Transverse colon (tissue), 4 donors: ENCODE results near the gene PSMB11. TPM values are rescaled to one million over a fixed set of nuclear protein-coding genes. Genes with fewer than 3 reads are reported as not detected.

ENCODE experiments used
- DNase-seq: peaks from one replicate; pipeline ENCODE4 v3.0.0-alpha.2; 2019
- H3K27ac ChIP-seq, 4 donors: fragments of 200-600 bp; sonication (generic); 2 replicates each; pipeline ENCODE4 v1.5.1; 2016 to 2018; ENCODE audit warnings: inconsistent platforms in 4 of 4
- H3K27me3 ChIP-seq: fragments of 200-600 bp; sonication (generic); 2 replicates; pipeline ENCODE4 v1.5.1; 2017; ENCODE audit warnings: inconsistent platforms
- H3K36me3 ChIP-seq, 4 donors: fragments of 200-600 bp; sonication (generic); 2 replicates each; pipeline ENCODE4 v1.5.1; 2017 to 2019; ENCODE audit warnings: inconsistent platforms in 4 of 4
- H3K4me1 ChIP-seq, 4 donors: fragments of 200-600 bp; sonication (generic); 2 replicates each; pipeline ENCODE4 v1.5.1; 2017 to 2020; ENCODE audit warnings: inconsistent platforms in 4 of 4
- H3K4me3 ChIP-seq, 4 donors: fragments of 200-600 bp; sonication (generic); 1 replicate in 1 of 4; 2 replicates in 3 of 4; pipeline versions ENCODE4 v1.5.1 to v1.6.1; 2017 to 2019; ENCODE audit warnings: inconsistent platforms in 4 of 4
- H3K9me3 ChIP-seq, 2 donors: fragments of 200-600 bp; sonication (generic); 2 replicates each; pipeline ENCODE4 v1.5.1; 2017 to 2019; ENCODE audit warnings: inconsistent platforms in 2 of 2
- CTCF ChIP-seq, 5 experiments: fragments of 200-600 bp in 3 of 5; fragments of 450-650 bp in 2 of 5; sonication (generic) in 3 of 5; IDR thresholded peaks; 1 replicate in 2 of 5; 2 replicates in 3 of 5; pipeline ENCODE4 v1.5.1; 2016 to 2017; ENCODE audit warnings: antibody characterized with exemption in 5 of 5, inconsistent platforms in 3 of 5, mild to moderate bottlenecking in 2 of 5, moderate library complexity in 1 of 5
- EP300 ChIP-seq: sonication (generic); formaldehyde crosslinking; IDR thresholded peaks from one replicate; pipeline ENCODE4 v1.6.1; 2017; ENCODE audit warnings: antibody characterized with exemption, low read depth
- POLR2A ChIP-seq: fragments of 450-650 bp; IDR thresholded peaks from one replicate; pipeline ENCODE4 v1.6.1; 2016; ENCODE audit warnings: antibody characterized with exemption, mild to moderate bottlenecking, moderate library complexity
- POLR2AphosphoS5 ChIP-seq, 3 donors: sonication (generic); formaldehyde crosslinking; IDR thresholded peaks; one replicate each; pipeline ENCODE4 v1.6.1; 2016; ENCODE audit warnings: antibody characterized with exemption in 3 of 3
- WGBS, 2 donors: methylation state at CpG; one replicate each; pipeline ENCODE4 v1.1.5; 2018; ENCODE audit warnings: low coverage in 1 of 2; 5-methylcytosine and 5-hydroxymethylcytosine counted together
- in situ Hi-C, 4 donors: fragments of 200-750 bp; cut with MboI; loops; one replicate each; pipeline versions ENCODE4 v1.15.0 to v1.15.1; 2017; ENCODE audit warnings: low sequenced_read_pairs in 3 of 4, low pct_ligation_motif_present in 1 of 4, low pct_unique_long_range_greater_than_20kb in 1 of 4
- intact Hi-C: fragments of 100-400 bp; cut with DNase I; formaldehyde crosslinking; loops from one replicate; pipeline ENCODE4 v1.15.1; 2023; ENCODE audit warnings: low total_unique reads
- total RNA-seq, 4 donors: library from RNA; depleted of rRNA; stranded (reverse); fragments of >200 nt; gene quantifications; one replicate each; pipeline ENCODE4 v1.1.0, GENCODE V29; 2016

Gene PSMB11
- total RNA-seq, 4 donors from 2014 or later = not detected

GRCh38 chr14:23021434-23021833 is 20.6 kb upstream of the PSMB11 start:
- in situ Hi-C loops (no loop called here), intact Hi-C loops (no loop called here)
- Histone ChIP-seq H3K27me3 (no peaks in the 10 kb centered on the region), H3K4me3 (no peak overlapping the region), H3K36me3 (peaks cover 0 to 11% (median 3%) of the 10 kb centered on the region in 4 donors), H3K27ac (no peak overlapping the region), H3K4me1 (no peaks in the 10 kb centered on the region), H3K9me3 (no peaks in the 10 kb centered on the region)
- no peak for DNase-seq
- TF ChIP-seq POLR2AphosphoS5 (IDR thresholded peaks at IDR 0.05) = no peak
- TF ChIP-seq EP300 = no peak
- TF ChIP-seq CTCF (IDR thresholded peaks at IDR 0.05) = no peak
- no peak for TF ChIP-seq POLR2A
- 63 to 84% methylated on average over 6 to 9 of the region's 9 CpGs for WGBS, 2 donors

- H3K36me3 ChIP-seq = peaks cover 0 to 17% (median 3%) of the 10 kb centered on the region in 4 donors
- WGBS, 2 donors = 76 to 82% methylated on average over 7 of the region's 7 CpGs
- intact Hi-C loops (no loop called here), in situ Hi-C loops (no loop called here)
- H3K9me3 ChIP-seq = no peaks in the 10 kb centered on the region
- no peaks in the 10 kb centered on the region for H3K4me1 ChIP-seq
- H3K27me3 ChIP-seq = no peaks in the 10 kb centered on the region
- no peak for DNase-seq
- H3K4me3 ChIP-seq = no peak overlapping the region
- TF ChIP-seq POLR2AphosphoS5 (IDR thresholded peaks at IDR 0.05) (no peak), EP300 (no peak), CTCF (IDR thresholded peaks at IDR 0.05) (no peak), POLR2A (no peak)
- no peak overlapping the region for H3K27ac ChIP-seq
These were observed 20.0 kb upstream of the PSMB11 start for GRCh38 chr14:23021889-23022442.

GRCh38 chr14:23023022-23023794 is 18.8 kb upstream of the PSMB11 start:
- WGBS, 2 donors = 88 to 91% methylated on average over 6 to 8 of the region's 8 CpGs
- in situ Hi-C loops = no loop called here

More at GRCh38 chr14:23023022-23023794, 18.8 kb upstream of the PSMB11 start:
- H3K36me3 ChIP-seq = peaks cover 0 to 25% (median 3%) of the 10 kb centered on the region in 4 donors
- H3K27ac ChIP-seq = no peak overlapping the region
- no peaks in the 10 kb centered on the region for H3K9me3 ChIP-seq
- H3K27me3 ChIP-seq = no peaks in the 10 kb centered on the region
- H3K4me1 ChIP-seq = peaks cover 0 to under 1% (median 0%) of the 10 kb centered on the region in 4 donors
- TF ChIP-seq CTCF (IDR thresholded peaks at IDR 0.05) = no peak
- TF ChIP-seq EP300 = no peak
- TF ChIP-seq POLR2AphosphoS5 (IDR thresholded peaks at IDR 0.05) = no peak
- no peak for TF ChIP-seq POLR2A
- no peak overlapping the region for H3K4me3 ChIP-seq
- no peak for DNase-seq
- intact Hi-C loops = no loop called here
